WTC11 (cell line): ENCODE measurements around the gene PTPMT1. TPM values are rescaled to one million over a fixed set of nuclear protein-coding genes. Genes with fewer than 3 reads are reported as not detected.

Source experiments
- ATAC-seq: fragments of 200-7000 bp; cut with Tn5 transposase; 2 replicates; pipeline ENCODE4 v1.10.0; 2021; ENCODE audit warnings: mild to moderate bottlenecking, moderate library complexity
- CTCF ChIA-PET: fragments of 300-600 bp; sonication (Branson Sonifier 250); formaldehyde crosslinking; loops from one replicate; lab custom pipeline; 2021; ENCODE audit warnings: antibody characterized with exemption; lab: Charles Lee
- POLR2A ChIA-PET: fragments of 350-600 bp; sonication (Branson Sonifier 250); formaldehyde crosslinking; loops from one replicate; lab custom pipeline; 2021; ENCODE audit warnings: antibody characterized with exemption; lab: Charles Lee
- DNase-seq: peaks from one replicate; pipeline ENCODE4 v3.0.0; 2021; ENCODE audit warnings: low spot score
- H3K27ac Mint-ChIP-seq: 2 replicates; pipeline ENCODE4 v1.8.0; 2021; ENCODE audit warnings: mixed read lengths
- H3K27me3 Mint-ChIP-seq: 2 replicates; pipeline ENCODE4 v1.8.0; 2021; ENCODE audit warnings: low read depth, mild to moderate bottlenecking, moderate library complexity, mixed read lengths
- H3K36me3 Mint-ChIP-seq: 2 replicates; pipeline ENCODE4 v1.8.0; 2021; ENCODE audit warnings: mixed read lengths
- H3K4me1 Mint-ChIP-seq: 2 replicates; pipeline ENCODE4 v1.8.0; 2022; ENCODE audit warnings: mixed read lengths
- H3K4me3 Mint-ChIP-seq: 2 replicates; pipeline ENCODE4 v1.8.0; 2021; ENCODE audit warnings: mild to moderate bottlenecking, moderate library complexity, mixed read lengths
- H3K9me3 Mint-ChIP-seq: 2 replicates; pipeline ENCODE4 v1.8.0; 2021; ENCODE audit warnings: mixed read lengths
- AR ChIP-seq: fragments of 250-450 bp; sonication (Bioruptor Pico); IDR thresholded peaks from 2 replicates; pipeline ENCODE4 v1.9.0; 2021; ENCODE audit warnings: mild to moderate bottlenecking
- ATF1 ChIP-seq: sonication (generic); formaldehyde crosslinking; IDR thresholded peaks from 2 replicates; pipeline ENCODE4 v1.8.1; 2023; ENCODE audit warnings: mild to moderate bottlenecking, moderate library complexity, missing genetic modification reagents
- CTCF ChIP-seq: fragments of 200-600 bp; IDR thresholded peaks from 2 replicates; pipeline ENCODE4 v1.8.0; 2022; ENCODE audit warnings: antibody characterized with exemption
- FOXP1 ChIP-seq: sonication (generic); formaldehyde crosslinking; IDR thresholded peaks from 2 replicates; pipeline ENCODE4 v1.8.0; 2022; ENCODE audit warnings: missing genetic modification reagents, mild to moderate bottlenecking, moderate library complexity, borderline replicate concordance
- GABPB1 ChIP-seq: sonication (generic); formaldehyde crosslinking; IDR thresholded peaks from 2 replicates; pipeline ENCODE4 v1.8.1; 2023; ENCODE audit warnings: mild to moderate bottlenecking, missing genetic modification reagents
- GTF2I ChIP-seq: fragments of 250-450 bp; sonication (Bioruptor Pico); conservative IDR thresholded peaks from 2 replicates; pipeline ENCODE4 v1.4.0; 2021; ENCODE audit warnings: mild to moderate bottlenecking
- JUN ChIP-seq: sonication (generic); formaldehyde crosslinking; IDR thresholded peaks from 2 replicates; pipeline ENCODE4 v1.8.0; 2023; ENCODE audit warnings: mild to moderate bottlenecking, missing genetic modification reagents
- NR2C2 ChIP-seq: sonication (generic); formaldehyde crosslinking; IDR thresholded peaks from 2 replicates; pipeline ENCODE4 v1.8.0; 2022; ENCODE audit warnings: mild to moderate bottlenecking, missing genetic modification reagents
- TEAD4 ChIP-seq: sonication (generic); formaldehyde crosslinking; IDR thresholded peaks from 2 replicates; pipeline ENCODE4 v1.8.0; 2022; ENCODE audit warnings: mild to moderate bottlenecking, missing genetic modification reagents
- USF2 ChIP-seq: sonication (generic); formaldehyde crosslinking; IDR thresholded peaks from 2 replicates; pipeline ENCODE4 v1.8.1; 2023; ENCODE audit warnings: mild to moderate bottlenecking, missing genetic modification reagents, moderate library complexity
- ZBTB21 ChIP-seq: sonication (generic); formaldehyde crosslinking; IDR thresholded peaks from 2 replicates; pipeline ENCODE4 v1.8.1; 2023; ENCODE audit warnings: mild to moderate bottlenecking, missing genetic modification reagents, borderline replicate concordance
- ZNF121 ChIP-seq: sonication (generic); formaldehyde crosslinking; IDR thresholded peaks from 2 replicates; pipeline ENCODE4 v1.8.0; 2023; ENCODE audit warnings: missing genetic modification reagents
- ZNF263 ChIP-seq: sonication (generic); formaldehyde crosslinking; IDR thresholded peaks from 2 replicates; pipeline ENCODE4 v1.8.1; 2022; ENCODE audit warnings: low read depth, mild to moderate bottlenecking, moderate library complexity, missing genetic modification reagents
- ZNF425 ChIP-seq: fragments of 250-450 bp; sonication (Bioruptor Pico); conservative IDR thresholded peaks from 2 replicates; pipeline ENCODE4 v1.9.0; 2021; ENCODE audit warnings: mild to moderate bottlenecking
- ZSCAN18 ChIP-seq: fragments of 250-450 bp; sonication (Bioruptor Pico); IDR thresholded peaks from 2 replicates; pipeline ENCODE4 v2.1.2; 2022; ENCODE audit warnings: mild to moderate bottlenecking, moderate library complexity
- total RNA-seq: library from RNA; stranded (reverse); gene quantifications from 3 replicates; pipeline ENCODE4 v1.2.3, GENCODE V29; 2021
- TF ChIP-seq, protein P1 (sequence below): fragments of 250-450 bp; sonication (Bioruptor Pico); IDR thresholded peaks from 2 replicates; pipeline ENCODE4 v1.9.0; 2021; ENCODE audit warnings: moderate library complexity, mild to moderate bottlenecking, inconsistent platforms, borderline replicate concordance
- TF ChIP-seq, protein P2 (sequence below): sonication (generic); formaldehyde crosslinking; conservative IDR thresholded peaks from 2 replicates; pipeline ENCODE4 v1.8.1; 2022; ENCODE audit warnings: mild to moderate bottlenecking, missing genetic modification reagents
- TF ChIP-seq, protein P3 (sequence below): sonication (generic); formaldehyde crosslinking; IDR thresholded peaks from 2 replicates; pipeline ENCODE4 v1.8.0; 2023; ENCODE audit warnings: missing genetic modification reagents, mild to moderate bottlenecking, borderline replicate concordance

PTPMT1 gene
- total RNA-seq, 1 experiment from 2014 or later = 49.5 TPM

- Mint-ChIP-seq H3K4me3 (no peak overlapping the region), H3K9me3 (no peaks in the 10 kb centered on the region), H3K27me3 (no peaks in the 10 kb centered on the region), H3K4me1 (peaks cover 44% of the 10 kb centered on the region), H3K27ac (no peak overlapping the region), H3K36me3 (peaks cover 3% of the 10 kb centered on the region; the same call in 1 of the 2 replicates)
- CTCF ChIA-PET = interaction anchor here (1.1 to 1.9 kb wide), 3 partner anchors 16 to 359 kb away, joined by 3 to 8 read pairs (median 5); no protein-coding TSS in a partner anchor
- no peak for ATAC-seq
- DNase-seq = no peak
- TF ChIP-seq ZNF263 (no peak), NR2C2 (CRISPR knock-in tag) (no peak), ATF1 (no peak), JUN (CRISPR knock-in tag) (no peak)
- TF ChIP-seq, protein P1, sequence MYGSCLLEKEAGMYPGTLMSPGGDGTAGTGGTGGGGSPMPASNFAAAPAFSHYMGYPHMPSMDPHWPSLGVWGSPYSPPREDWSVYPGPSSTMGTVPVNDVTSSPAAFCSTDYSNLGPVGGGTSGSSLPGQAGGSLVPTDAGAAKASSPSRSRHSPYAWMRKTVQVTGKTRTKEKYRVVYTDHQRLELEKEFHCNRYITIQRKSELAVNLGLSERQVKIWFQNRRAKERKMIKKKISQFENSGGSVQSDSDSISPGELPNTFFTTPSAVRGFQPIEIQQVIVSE (CRISPR knock-in tag) = no peak
- POLR2A ChIA-PET = no interaction called here
Measured at GRCh38 chr11:47536915-47537314, 28.5 kb upstream of the PTPMT1 start.

DNA sequence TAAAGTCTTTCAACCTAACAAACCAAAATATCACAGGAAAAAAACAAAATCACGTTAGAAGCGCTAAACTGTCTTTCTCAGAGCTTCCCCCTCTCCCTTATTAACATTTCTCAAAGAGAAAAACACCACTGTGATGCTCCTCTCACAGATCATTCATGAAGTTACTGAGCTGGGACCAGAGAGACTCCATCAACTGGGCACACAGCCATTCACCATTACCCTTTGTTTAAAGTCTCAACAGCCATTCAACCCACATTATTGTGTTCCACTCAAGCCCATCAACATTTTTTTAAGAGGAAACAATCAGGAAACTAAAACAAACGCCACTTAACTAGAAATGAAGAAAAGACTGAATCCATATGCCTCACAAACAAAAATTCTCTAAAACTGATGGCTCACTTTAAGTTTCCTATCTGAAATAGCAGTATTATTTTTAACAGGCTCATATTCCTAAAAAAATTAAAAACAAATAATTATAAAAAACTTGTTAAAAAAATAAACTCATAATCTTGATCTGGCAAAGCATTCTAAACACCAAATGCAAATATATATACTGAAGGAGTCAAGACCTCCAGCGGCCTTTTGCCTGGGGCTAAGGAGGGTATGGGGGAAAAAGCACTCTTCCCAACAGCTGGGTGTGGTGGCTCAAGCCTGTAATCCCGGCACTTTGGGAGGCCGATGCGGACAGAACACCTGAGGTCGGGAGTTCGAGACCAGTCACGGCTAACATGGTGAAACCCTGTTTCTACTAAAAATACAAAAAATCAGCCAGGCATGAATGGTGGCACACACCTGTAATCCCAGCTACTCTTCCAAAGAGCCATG is 26.4 kb upstream of the PTPMT1 start:
- no peaks in the 10 kb centered on the region for H3K27me3 Mint-ChIP-seq
- CTCF ChIA-PET = interaction anchor here (0.8 to 1.9 kb wide), 2 partner anchors 12 to 14 kb away, joined by 3 to 8 read pairs; no protein-coding TSS in a partner anchor
- H3K27ac Mint-ChIP-seq = peak overlapping the region; percentile 94
- no peak for DNase-seq
- no peaks in the 10 kb centered on the region for H3K9me3 Mint-ChIP-seq
- no peak for TF ChIP-seq TEAD4 (CRISPR knock-in tag)
- TF ChIP-seq FOXP1 (CRISPR knock-in tag) = no peak
- no peak for TF ChIP-seq ZBTB21 (CRISPR knock-in tag)
- no peak for TF ChIP-seq CTCF
- no peak for TF ChIP-seq AR
- TF ChIP-seq, protein P2, sequence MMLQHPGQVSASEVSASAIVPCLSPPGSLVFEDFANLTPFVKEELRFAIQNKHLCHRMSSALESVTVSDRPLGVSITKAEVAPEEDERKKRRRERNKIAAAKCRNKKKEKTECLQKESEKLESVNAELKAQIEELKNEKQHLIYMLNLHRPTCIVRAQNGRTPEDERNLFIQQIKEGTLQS (CRISPR knock-in tag) = no peak
- no peak for TF ChIP-seq GABPB1 (CRISPR knock-in tag)
- TF ChIP-seq USF2 (CRISPR knock-in tag) = no peak
- no peak for TF ChIP-seq ZSCAN18 (CRISPR knock-in tag)
- no peak for TF ChIP-seq GTF2I (CRISPR knock-in tag)
- no peak for TF ChIP-seq ZNF121 (CRISPR knock-in tag)
- no peak for TF ChIP-seq ZNF425 (CRISPR knock-in tag)
- TF ChIP-seq, protein P3, sequence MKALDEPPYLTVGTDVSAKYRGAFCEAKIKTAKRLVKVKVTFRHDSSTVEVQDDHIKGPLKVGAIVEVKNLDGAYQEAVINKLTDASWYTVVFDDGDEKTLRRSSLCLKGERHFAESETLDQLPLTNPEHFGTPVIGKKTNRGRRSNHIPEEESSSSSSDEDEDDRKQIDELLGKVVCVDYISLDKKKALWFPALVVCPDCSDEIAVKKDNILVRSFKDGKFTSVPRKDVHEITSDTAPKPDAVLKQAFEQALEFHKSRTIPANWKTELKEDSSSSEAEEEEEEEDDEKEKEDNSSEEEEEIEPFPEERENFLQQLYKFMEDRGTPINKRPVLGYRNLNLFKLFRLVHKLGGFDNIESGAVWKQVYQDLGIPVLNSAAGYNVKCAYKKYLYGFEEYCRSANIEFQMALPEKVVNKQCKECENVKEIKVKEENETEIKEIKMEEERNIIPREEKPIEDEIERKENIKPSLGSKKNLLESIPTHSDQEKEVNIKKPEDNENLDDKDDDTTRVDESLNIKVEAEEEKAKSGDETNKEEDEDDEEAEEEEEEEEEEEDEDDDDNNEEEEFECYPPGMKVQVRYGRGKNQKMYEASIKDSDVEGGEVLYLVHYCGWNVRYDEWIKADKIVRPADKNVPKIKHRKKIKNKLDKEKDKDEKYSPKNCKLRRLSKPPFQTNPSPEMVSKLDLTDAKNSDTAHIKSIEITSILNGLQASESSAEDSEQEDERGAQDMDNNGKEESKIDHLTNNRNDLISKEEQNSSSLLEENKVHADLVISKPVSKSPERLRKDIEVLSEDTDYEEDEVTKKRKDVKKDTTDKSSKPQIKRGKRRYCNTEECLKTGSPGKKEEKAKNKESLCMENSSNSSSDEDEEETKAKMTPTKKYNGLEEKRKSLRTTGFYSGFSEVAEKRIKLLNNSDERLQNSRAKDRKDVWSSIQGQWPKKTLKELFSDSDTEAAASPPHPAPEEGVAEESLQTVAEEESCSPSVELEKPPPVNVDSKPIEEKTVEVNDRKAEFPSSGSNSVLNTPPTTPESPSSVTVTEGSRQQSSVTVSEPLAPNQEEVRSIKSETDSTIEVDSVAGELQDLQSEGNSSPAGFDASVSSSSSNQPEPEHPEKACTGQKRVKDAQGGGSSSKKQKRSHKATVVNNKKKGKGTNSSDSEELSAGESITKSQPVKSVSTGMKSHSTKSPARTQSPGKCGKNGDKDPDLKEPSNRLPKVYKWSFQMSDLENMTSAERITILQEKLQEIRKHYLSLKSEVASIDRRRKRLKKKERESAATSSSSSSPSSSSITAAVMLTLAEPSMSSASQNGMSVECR = no peak
- ATAC-seq = peak; percentile 44
- H3K4me3 Mint-ChIP-seq = peak overlapping the region; percentile 2; the same call in 1 of the 2 replicates
- H3K36me3 Mint-ChIP-seq = peaks cover 3% of the 10 kb centered on the region; the same call in 1 of the 2 replicates
- peaks cover 38% of the 10 kb centered on the region for H3K4me1 Mint-ChIP-seq
- POLR2A ChIA-PET = interaction anchor here (1.4 kb wide), 1 partner anchor 14 kb away, joined by 5 read pairs; the partner anchor contains the start of gene CELF1
